ENCODE data around the gene PRRC1.

PRRC1 gene

GRCh38 chr5:127582773-127583370 lies 65.4 kb downstream of the PRRC1 start:
- DNase-seq, result no peak

- DNase-seq, result no peak
Observed at GRCh38 chr5:127583866-127584265, 66.4 kb downstream of the PRRC1 start.

DNA sequence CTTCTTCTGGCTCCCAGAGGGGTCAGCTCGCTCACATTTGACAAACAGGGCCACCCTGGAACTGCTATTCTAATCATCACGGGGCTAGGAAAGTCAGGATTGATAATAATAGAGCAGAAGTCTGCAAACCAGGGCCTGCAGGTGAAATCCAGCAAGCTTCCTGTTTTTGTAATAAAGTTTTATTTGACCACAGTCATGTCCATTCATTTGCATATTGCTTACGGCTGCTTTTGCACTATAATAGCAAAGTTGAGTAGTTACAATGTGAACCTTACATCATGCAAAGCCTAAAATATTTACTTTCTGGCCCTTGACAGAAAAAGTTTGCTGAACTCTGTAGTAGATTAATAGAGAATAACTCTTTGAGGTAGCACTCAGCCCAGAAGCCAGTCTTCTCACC lies 68.2 kb downstream of the PRRC1 start:
- DNase-seq, result no peak

GRCh38 chr5:127586066-127586770 lies 68.8 kb downstream of the PRRC1 start:
- no peak for DNase-seq

GRCh38 chr5:127586811-127587210 lies 69.4 kb downstream of the PRRC1 start:
- no peak for DNase-seq

- DNase-seq, result no peak
Observed at GRCh38 chr5:127587246-127587917, 69.9 kb downstream of the PRRC1 start.

DNA sequence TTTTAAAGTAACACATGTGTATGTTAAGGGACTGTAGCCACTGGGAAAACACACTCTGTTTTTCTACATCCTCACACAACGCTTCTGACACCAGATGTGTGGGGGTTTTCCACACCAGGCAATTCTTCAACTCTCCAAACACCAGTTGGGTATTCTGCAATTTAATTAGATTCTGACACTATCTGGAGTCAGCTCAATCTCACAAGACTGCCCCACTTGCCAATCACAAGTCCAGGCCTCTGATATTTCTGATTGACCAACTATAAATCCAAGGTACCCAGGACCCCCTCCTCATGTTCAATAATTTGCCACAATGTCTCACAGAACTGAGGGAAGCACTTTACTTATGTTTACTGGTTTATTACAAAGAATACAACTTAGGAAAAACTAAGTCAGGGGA lies 70.9 kb downstream of the PRRC1 start:
- no peak for DNase-seq

DNA sequence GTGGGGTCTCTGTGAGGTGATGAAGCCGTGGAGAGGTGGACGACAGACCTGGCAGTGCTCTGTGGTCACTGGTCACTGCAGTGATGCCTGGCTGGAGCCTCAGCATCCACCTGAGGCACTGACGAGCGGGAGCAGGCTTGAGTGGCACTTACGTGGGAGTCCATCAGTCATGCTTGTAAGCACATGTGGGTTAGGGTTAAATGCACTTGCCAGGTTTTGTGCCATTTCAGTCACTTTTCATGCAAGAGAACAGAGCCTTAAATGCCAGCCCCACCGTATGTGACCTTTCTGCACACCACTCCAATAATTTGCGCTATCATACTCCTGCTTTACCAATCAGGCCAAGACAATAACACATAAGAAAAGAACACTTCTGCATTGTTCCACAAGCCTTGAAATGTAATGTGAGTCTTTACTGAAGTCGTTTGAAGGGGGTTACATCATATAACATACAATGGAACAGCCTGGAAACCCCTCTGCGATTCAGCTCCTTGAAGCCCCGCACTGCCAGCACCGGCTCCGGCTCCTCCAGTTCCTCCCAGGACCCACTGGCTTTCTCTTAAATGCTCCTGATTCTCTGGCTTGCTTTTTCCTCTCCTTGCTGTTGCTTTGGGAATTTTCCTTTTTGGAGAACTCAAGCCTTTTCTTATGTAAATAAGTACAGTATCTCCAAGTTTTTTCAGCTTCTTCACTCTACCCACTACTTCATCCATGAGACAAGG lies 72.0 kb downstream of the PRRC1 start:
- no peak for DNase-seq

DNA sequence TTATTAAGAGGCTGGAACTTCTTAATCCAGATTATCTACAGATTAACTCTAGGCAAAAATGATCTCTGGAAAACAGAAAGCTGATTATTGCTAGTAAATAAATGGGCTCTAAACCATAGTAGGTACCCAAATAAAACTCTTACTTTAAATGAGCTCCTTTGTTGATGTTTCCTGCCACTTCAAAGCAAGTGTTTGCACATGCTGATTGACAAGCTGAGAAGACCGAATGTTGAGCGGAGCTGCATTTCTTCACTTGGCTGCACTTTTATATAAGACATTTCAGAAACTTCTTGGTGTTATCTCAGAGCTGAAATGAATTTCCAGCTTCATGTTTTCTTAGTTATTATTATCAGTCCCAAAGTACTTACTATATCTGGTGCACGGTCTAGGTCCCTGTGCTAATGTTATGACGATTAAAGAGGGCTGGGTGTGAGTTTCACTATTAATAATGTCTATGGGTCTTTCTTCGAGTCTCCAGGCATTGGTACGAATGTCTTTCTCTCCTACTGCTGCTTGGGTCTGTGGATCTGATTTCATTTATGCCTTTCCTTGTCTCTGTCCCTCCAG lies 72.8 kb downstream of the PRRC1 start:
- no peak for DNase-seq

GRCh38 chr5:127595484-127596368 lies 78.3 kb downstream of the PRRC1 start:
- DNase-seq, result no peak

- no peak for DNase-seq
Observed at GRCh38 chr5:127596501-127596900, 79.1 kb downstream of the PRRC1 start.

DNA sequence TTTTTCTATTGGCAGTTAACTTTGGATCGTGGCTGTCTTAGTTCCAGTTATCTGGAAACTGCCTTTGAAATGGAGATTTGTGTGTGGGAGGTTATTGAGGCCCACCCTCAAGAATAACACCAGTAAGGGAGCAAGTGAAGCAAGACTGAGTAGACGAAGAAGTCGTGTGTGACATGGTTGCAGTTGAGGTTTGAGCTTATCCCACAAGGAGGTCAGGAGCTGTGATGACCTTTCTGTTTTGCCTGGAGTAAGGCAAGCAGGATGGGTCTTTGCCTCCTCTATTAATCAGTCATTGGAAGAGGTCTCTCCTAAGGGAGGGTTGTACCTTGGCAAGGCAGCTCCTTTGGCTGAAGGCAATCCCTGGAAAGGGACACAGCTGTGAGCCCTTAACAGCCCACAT lies 81.9 kb downstream of the PRRC1 start:
- no peak for DNase-seq

DNA sequence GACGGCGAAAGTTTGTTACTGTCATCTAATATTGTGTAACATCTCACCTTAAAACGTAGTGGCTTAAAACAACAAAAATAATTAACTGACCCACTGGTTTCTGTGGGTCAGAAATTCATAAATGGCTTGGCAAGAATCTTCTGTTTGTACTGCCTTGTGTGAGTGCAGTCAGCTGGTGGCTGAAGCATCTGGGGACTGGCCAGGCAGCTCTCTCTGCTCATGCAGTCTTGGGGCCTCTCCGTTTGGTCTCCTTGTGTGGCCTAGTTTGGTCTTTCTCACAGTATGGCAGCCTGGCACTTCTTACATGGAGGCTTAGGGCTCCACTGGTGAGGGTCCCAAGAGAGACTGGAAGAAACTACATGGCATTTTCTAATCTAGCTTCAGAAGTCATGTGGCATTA lies 82.4 kb downstream of the PRRC1 start:
- DNase-seq, result no peak

DNA sequence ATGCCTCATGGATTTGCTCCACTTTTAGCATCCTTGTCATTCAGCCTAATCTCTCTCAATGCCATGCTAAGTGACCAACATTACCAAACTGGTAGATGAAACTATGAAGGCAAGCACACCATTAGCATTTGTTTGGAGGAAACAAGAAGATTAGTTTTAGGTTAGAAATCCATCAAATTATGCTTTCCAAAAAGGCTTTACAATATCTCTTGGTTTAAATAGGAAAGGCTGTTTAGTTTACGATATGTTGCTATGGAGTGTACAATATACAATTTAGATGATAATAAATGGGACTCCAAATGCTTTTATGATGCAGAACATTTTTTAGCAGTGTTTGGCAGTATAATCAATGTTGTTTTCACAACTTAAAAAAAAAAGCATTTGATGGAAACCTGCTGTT lies 83.7 kb downstream of the PRRC1 start:
- DNase-seq, result no peak

- no peak for DNase-seq
Observed at GRCh38 chr5:127601601-127602000, 84.2 kb downstream of the PRRC1 start.

GRCh38 chr5:127602481-127602880 lies 85.0 kb downstream of the PRRC1 start:
- DNase-seq, result no peak

GRCh38 chr5:127602896-127603844 lies 85.7 kb downstream of the PRRC1 start:
- DNase-seq, result no peak

Measured in CD4-positive, alpha-beta T cell treated with Interleukin-21 for 1 hour (primary cell).